Endodermal cell (in vitro differentiated cells): ENCODE measurements around the gene HLA-DRA. TPM values are rescaled to one million over a fixed set of nuclear protein-coding genes. Genes with fewer than 3 reads are reported as not detected.

Source experiments
- DNase-seq: peaks from one replicate; pipeline ENCODE4 v3.0.0-alpha.2; 2017
- H3K27ac ChIP-seq: 2 replicates; pipeline ENCODE4 v1.5.1; 2013; ENCODE audit warnings: mild to moderate bottlenecking, low read depth, low read length, moderate library complexity
- H3K27me3 ChIP-seq: 2 replicates; pipeline ENCODE4 v1.6.1; 2013; ENCODE audit warnings: mild to moderate bottlenecking, low read length, moderate library complexity; ENCODE audit not compliant: insufficient read depth, control insufficient read depth, poor library complexity, severe bottlenecking
- H3K36me3 ChIP-seq: 2 replicates; pipeline ENCODE4 v1.7.0; 2013; ENCODE audit warnings: mild to moderate bottlenecking, low read length, moderate library complexity; ENCODE audit not compliant: control insufficient read depth, insufficient read depth
- H3K4me1 ChIP-seq: one replicate; pipeline ENCODE4 v1.7.0; 2013; ENCODE audit warnings: low read length; ENCODE audit not compliant: control insufficient read depth, insufficient read depth
- H3K4me3 ChIP-seq: 2 replicates; pipeline ENCODE4 v1.5.1; 2013; ENCODE audit warnings: mild to moderate bottlenecking, low read length, moderate library complexity
- H3K9ac ChIP-seq: 2 replicates; pipeline ENCODE4 v1.6.1; 2013; ENCODE audit warnings: mild to moderate bottlenecking, low read length, moderate library complexity; ENCODE audit not compliant: poor library complexity, severe bottlenecking; ENCODE audit errors: extremely low read depth
- H3K9me3 ChIP-seq: 2 replicates; pipeline ENCODE4 v1.6.1; 2013; ENCODE audit warnings: mild to moderate bottlenecking, low read length, moderate library complexity; ENCODE audit not compliant: control insufficient read depth
- H3K27ac Mint-ChIP-seq: 2 replicates; pipeline ENCODE4 v1.8.0; 2020; ENCODE audit warnings: mixed read lengths
- H3K27me3 Mint-ChIP-seq: 2 replicates; pipeline ENCODE4 v1.8.0; 2021; ENCODE audit warnings: mild to moderate bottlenecking, mixed read lengths; ENCODE audit not compliant: insufficient read depth
- H3K36me3 Mint-ChIP-seq: 2 replicates; pipeline ENCODE4 v1.8.0; 2020; ENCODE audit warnings: low read depth, mixed read lengths
- H3K4me1 Mint-ChIP-seq: 2 replicates; pipeline ENCODE4 v1.8.0; 2020; ENCODE audit warnings: mixed read lengths
- H3K4me3 Mint-ChIP-seq: 2 replicates; pipeline ENCODE4 v1.8.0; 2020; ENCODE audit warnings: mild to moderate bottlenecking, moderate library complexity, mixed read lengths
- H3K9me3 Mint-ChIP-seq: 2 replicates; pipeline ENCODE4 v1.8.0; 2020; ENCODE audit warnings: mild to moderate bottlenecking, mixed read lengths
- CTCF ChIP-seq: fragments of 200-600 bp; sonication (generic); conservative IDR thresholded peaks from 2 replicates; pipeline ENCODE4 v1.5.0; 2021; ENCODE audit warnings: antibody characterized with exemption, mild to moderate bottlenecking
- WGBS, 2 experiments: methylation state at CpG; one replicate each; pipeline versions ENCODE4 v1.1.5 to v1.1.7; 2013; ENCODE audit warnings: missing lambda C conversion rate in 2 of 2, mixed read lengths in 1 of 2; ENCODE audit not compliant: insufficient coverage in 1 of 2, insufficient read length in 1 of 2; 5-methylcytosine and 5-hydroxymethylcytosine counted together
- total RNA-seq, 2 donors: library from RNA; stranded (reverse); fragmentation: NEBNext Ultra II Directional in 1 of 2; extraction: Animal tissue kit (Norgen Biotek cat#: 25700) in 1 of 2; gene quantifications; 2 replicates in 1 of 2; 3 replicates in 1 of 2; pipeline ENCODE4 v1.2.1, GENCODE V29; 2021

HLA-DRA gene
- total RNA-seq, 2 donors from 2014 or later: 0.27 TPM; not detected in 1

GRCh38 chr6:32406857-32407256 is 32.8 kb upstream of the HLA-DRA start, which contains the start of gene BTNL2:
TSS of gene BTNL2 (minus strand) at chr6:32407181. CDS start at chr6:32407123, 58 bp downstream.
- Histone ChIP-seq H3K9ac (no peak within 1 kb of the TSS), H3K4me3 (no peak within 1 kb of the TSS), H3K36me3 (no peaks in the 10 kb centered on the region), H3K27ac (no peak within 1 kb of the TSS), H3K4me1 (no peaks in the 10 kb centered on the region), H3K27me3 (peaks cover 5% of the 10 kb centered on the region), H3K9me3 (no peaks in the 10 kb centered on the region)
- no peak for DNase-seq
- H3K27me3 Mint-ChIP-seq: peaks cover 26% of the 10 kb centered on the region
- H3K27ac Mint-ChIP-seq: no peak within 1 kb of the TSS
- H3K4me1 Mint-ChIP-seq: no peaks in the 10 kb centered on the region
- H3K4me3 Mint-ChIP-seq: no peak within 1 kb of the TSS
- peaks cover 3% of the 10 kb centered on the region for H3K9me3 Mint-ChIP-seq
- 78 to 80% methylated on average over 2 to 4 of the region's 4 CpGs for WGBS, 2 experiments
- TF ChIP-seq CTCF: no peak
- H3K36me3 Mint-ChIP-seq: no peaks in the 10 kb centered on the region

- Mint-ChIP-seq H3K27ac (no peak overlapping the region), H3K4me1 (peaks cover 2% of the 10 kb centered on the region), H3K9me3 (peaks cover 3% of the 10 kb centered on the region), H3K36me3 (no peaks in the 10 kb centered on the region), H3K4me3 (no peak overlapping the region), H3K27me3 (peaks cover 48% of the 10 kb centered on the region)
- TF ChIP-seq CTCF: no peak
- Histone ChIP-seq H3K27me3 (peaks cover 26% of the 10 kb centered on the region), H3K9me3 (no peaks in the 10 kb centered on the region), H3K9ac (no peak overlapping the region), H3K36me3 (no peaks in the 10 kb centered on the region), H3K4me1 (no peaks in the 10 kb centered on the region), H3K4me3 (no peak overlapping the region), H3K27ac (no peak overlapping the region)
- 57 to 59% methylated on average over 3 to 5 of the region's 5 CpGs for WGBS, 2 experiments
- DNase-seq: no peak
These were observed 28.8 kb upstream of the HLA-DRA start for GRCh38 chr6:32410906-32411305.

- DNase-seq: no peak
- WGBS, 2 experiments: 89 to 90% methylated on average over 3 to 9 of the region's 9 CpGs
- peaks cover 27% of the 10 kb centered on the region for H3K27me3 ChIP-seq
- Mint-ChIP-seq H3K36me3 (no peaks in the 10 kb centered on the region), H3K27ac (no peak overlapping the region), H3K4me3 (no peak overlapping the region), H3K4me1 (peaks cover 2% of the 10 kb centered on the region), H3K9me3 (peaks cover 3% of the 10 kb centered on the region), H3K27me3 (peaks cover 53% of the 10 kb centered on the region)
- no peaks in the 10 kb centered on the region for H3K4me1 ChIP-seq
- no peak overlapping the region for H3K27ac ChIP-seq
- H3K36me3 ChIP-seq: no peaks in the 10 kb centered on the region
- H3K9ac ChIP-seq: no peak overlapping the region
- H3K9me3 ChIP-seq: no peaks in the 10 kb centered on the region
- no peak overlapping the region for H3K4me3 ChIP-seq
- TF ChIP-seq CTCF: no peak
These were observed 27.9 kb upstream of the HLA-DRA start for GRCh38 chr6:32411566-32412327.
